Esophagus muscularis mucosa (tissue), 4 donors: ENCODE results near the gene TMEM237. TPM values are rescaled to one million over a fixed set of nuclear protein-coding genes. Genes with fewer than 3 reads are reported as not detected.

Experiments used
- DNase-seq: peaks from one replicate; pipeline ENCODE4 v3.0.0-alpha.2; 2017; ENCODE audit errors: extremely low spot score
- H3K27ac ChIP-seq, 4 donors: fragments of 200-600 bp; sonication (generic); replicated peaks in 1 of 4; 1 replicate in 3 of 4; 2 replicates in 1 of 4; pipeline ENCODE4 v1.5.1; 2016 to 2019; ENCODE audit warnings: mild to moderate bottlenecking in 1 of 4
- H3K27me3 ChIP-seq, 4 donors: fragments of 200-600 bp; sonication (generic); one replicate each; pipeline versions ENCODE4 v1.5.1 to v1.6.0; 2016 to 2019
- H3K36me3 ChIP-seq, 4 donors: fragments of 200-600 bp; sonication (generic); one replicate each; pipeline ENCODE4 v1.5.1; 2016 to 2019
- H3K4me1 ChIP-seq, 4 donors: fragments of 200-600 bp; sonication (generic); one replicate each; pipeline ENCODE4 v1.5.1; 2016 to 2019
- H3K4me3 ChIP-seq, 4 donors: fragments of 200-600 bp; sonication (generic); 1 replicate in 2 of 4; 2 replicates in 2 of 4; pipeline ENCODE4 v1.5.1; 2016 to 2019; ENCODE audit warnings: mild to moderate bottlenecking in 4 of 4, moderate library complexity in 1 of 4
- H3K9me3 ChIP-seq, 4 donors: fragments of 200-600 bp; sonication (generic); 1 replicate in 3 of 4; 2 replicates in 1 of 4; pipeline ENCODE4 v1.5.1; 2016 to 2019
- CTCF ChIP-seq, 3 experiments: fragments of 200-600 bp in 2 of 3; fragments of 450-650 bp in 1 of 3; sonication (generic) in 2 of 3; IDR thresholded peaks; one replicate each; pipeline ENCODE4 v1.5.1; 2017 to 2019; ENCODE audit warnings: antibody characterized with exemption in 3 of 3, mild to moderate bottlenecking in 2 of 3, moderate library complexity in 1 of 3
- EP300 ChIP-seq: sonication (generic); formaldehyde crosslinking; IDR thresholded peaks from one replicate; pipeline ENCODE4 v1.6.1; 2017; ENCODE audit warnings: antibody characterized with exemption
- POLR2A ChIP-seq: fragments of 450-650 bp; IDR thresholded peaks from one replicate; pipeline ENCODE4 v1.6.1; 2017; ENCODE audit warnings: antibody characterized with exemption, moderate library complexity, mild to moderate bottlenecking, low read depth
- POLR2AphosphoS5 ChIP-seq, 2 donors: sonication (generic); formaldehyde crosslinking; IDR thresholded peaks; one replicate each; pipeline ENCODE4 v1.6.1; 2017; ENCODE audit warnings: antibody characterized with exemption in 2 of 2
- WGBS: methylation state at CpG from one replicate; pipeline ENCODE4 v1.1.5; 2018; 5-methylcytosine and 5-hydroxymethylcytosine counted together
- intact Hi-C: fragments of 100-400 bp; cut with DNase I; formaldehyde crosslinking; loops from one replicate; pipeline ENCODE4 v1.15.1; 2023
- total RNA-seq, 4 donors: library from RNA; depleted of rRNA; stranded (reverse); fragments of >200 nt; gene quantifications; one replicate each; pipeline versions ENCODE4 v1.1.0 to v1.2.1, GENCODE V29; 2016

Gene TMEM237
- total RNA-seq, 4 donors from 2014 or later, result 14.5 to 17.7 (median 16.4) TPM

GRCh38 chr2:201618744-201619662, 24.3 kb downstream of the TMEM237 start:
- H3K9me3 ChIP-seq, result no peaks in the 10 kb centered on the region
- peaks cover 0 to 6% (median 2%) of the 10 kb centered on the region in 4 donors for H3K36me3 ChIP-seq
- DNase-seq, result no peak
- TF ChIP-seq EP300, result no peak
- peak; percentile 47 to 49 (median 48) for TF ChIP-seq CTCF (IDR thresholded peaks at IDR 0.05)
- TF ChIP-seq POLR2AphosphoS5 (IDR thresholded peaks at IDR 0.05), result peak; percentile 11 to 56
- H3K27ac ChIP-seq, result peak overlapping the region in 1 of 4 donors; percentile 20
- intact Hi-C loops, result no loop called here
- peaks cover 0 to 11% (median 8%) of the 10 kb centered on the region in 4 donors for H3K4me1 ChIP-seq
- WGBS, result 45% methylated on average over 34 of the region's 39 CpGs
- H3K4me3 ChIP-seq, result peak overlapping the region; percentile 11 to 37 (median 22)
- H3K27me3 ChIP-seq, result no peaks in the 10 kb centered on the region

GRCh38 chr2:201608021-201608420, 35.3 kb downstream of the TMEM237 start:
- WGBS, result 100% methylated on average over 1 of the region's 1 CpG
- Histone ChIP-seq H3K27me3 (no peaks in the 10 kb centered on the region), H3K36me3 (no peaks in the 10 kb centered on the region), H3K4me3 (no peak overlapping the region), H3K4me1 (no peaks in the 10 kb centered on the region), H3K9me3 (peaks cover 0 to 3% (median 0%) of the 10 kb centered on the region in 4 donors), H3K27ac (no peak overlapping the region)
- TF ChIP-seq CTCF (IDR thresholded peaks at IDR 0.05), result no peak
- no peak for TF ChIP-seq POLR2A
- TF ChIP-seq EP300, result no peak
- no peak for TF ChIP-seq POLR2AphosphoS5 (IDR thresholded peaks at IDR 0.05)
- DNase-seq, result no peak
- intact Hi-C loops, result no loop called here

DNA sequence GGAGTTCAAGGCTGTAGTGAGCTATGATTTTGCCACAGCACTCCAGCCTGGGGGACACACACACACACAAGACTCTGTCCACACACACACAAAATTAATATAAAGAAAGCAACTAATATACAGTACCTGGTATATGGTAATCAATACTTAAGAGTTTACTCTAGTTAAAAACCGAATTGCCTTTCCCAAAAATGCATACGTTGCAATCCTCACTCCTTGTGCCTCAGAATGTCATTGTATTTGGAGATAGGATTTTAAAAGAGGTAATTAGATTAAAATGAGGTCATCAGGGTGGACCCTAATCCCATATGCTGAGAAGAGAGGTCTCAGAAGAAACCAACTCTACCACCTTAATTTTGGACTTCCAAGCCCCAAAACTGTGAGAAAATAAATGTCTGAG, 35.7 kb downstream of the TMEM237 start:
- no peak for DNase-seq
- Histone ChIP-seq H3K36me3 (no peaks in the 10 kb centered on the region), H3K9me3 (peaks cover 0 to 3% (median 0%) of the 10 kb centered on the region in 4 donors), H3K4me3 (no peak overlapping the region), H3K27ac (no peak overlapping the region), H3K27me3 (no peaks in the 10 kb centered on the region), H3K4me1 (no peaks in the 10 kb centered on the region)
- intact Hi-C loops, result no loop called here
- TF ChIP-seq EP300 (no peak), POLR2A (no peak), POLR2AphosphoS5 (IDR thresholded peaks at IDR 0.05) (no peak), CTCF (IDR thresholded peaks at IDR 0.05) (no peak)
- 90% methylated on average over 2 of the region's 2 CpGs for WGBS

DNA sequence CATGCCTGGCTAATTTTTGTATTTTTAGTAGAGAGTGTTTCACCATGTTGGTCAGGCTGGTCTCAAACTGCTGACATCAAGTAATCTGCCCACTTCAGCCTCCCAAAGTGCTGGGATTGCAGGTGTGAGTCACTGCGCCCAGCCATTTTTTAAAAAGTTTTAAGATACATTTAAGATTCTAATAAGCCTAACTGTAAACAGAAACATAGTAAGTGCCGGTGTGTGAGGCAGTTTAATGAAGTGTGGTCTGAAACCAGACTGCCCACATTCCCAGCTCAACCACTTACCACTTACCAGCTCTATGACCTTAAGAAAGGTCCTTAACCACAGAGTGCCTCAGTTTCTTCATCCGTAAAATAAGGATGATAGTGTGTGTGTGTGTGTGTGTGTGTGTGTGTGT, 42.4 kb downstream of the TMEM237 start:
- no peak for DNase-seq
- no peak overlapping the region for H3K27ac ChIP-seq
- intact Hi-C loops, result no loop called here
- TF ChIP-seq EP300 (no peak), POLR2A (no peak), POLR2AphosphoS5 (IDR thresholded peaks at IDR 0.05) (no peak), CTCF (IDR thresholded peaks at IDR 0.05) (no peak)
- no peaks in the 10 kb centered on the region for H3K9me3 ChIP-seq
- H3K27me3 ChIP-seq, result no peaks in the 10 kb centered on the region
- no peaks in the 10 kb centered on the region for H3K4me1 ChIP-seq
- no peaks in the 10 kb centered on the region for H3K36me3 ChIP-seq
- WGBS, result 90% methylated on average over 3 of the region's 3 CpGs
- H3K4me3 ChIP-seq, result no peak overlapping the region
